ENCODE results near the gene SYT17.

Gene SYT17

GRCh38 chr16:19172098-19172780 is 4.2 kb downstream of the SYT17 start:
- no peak for DNase-seq (ENCODE audit: low read depth)
- no peak overlapping the region for H3K4me3 ChIP-seq (ENCODE audit: low read depth, low read length)
- TF ChIP-seq, protein P1, sequence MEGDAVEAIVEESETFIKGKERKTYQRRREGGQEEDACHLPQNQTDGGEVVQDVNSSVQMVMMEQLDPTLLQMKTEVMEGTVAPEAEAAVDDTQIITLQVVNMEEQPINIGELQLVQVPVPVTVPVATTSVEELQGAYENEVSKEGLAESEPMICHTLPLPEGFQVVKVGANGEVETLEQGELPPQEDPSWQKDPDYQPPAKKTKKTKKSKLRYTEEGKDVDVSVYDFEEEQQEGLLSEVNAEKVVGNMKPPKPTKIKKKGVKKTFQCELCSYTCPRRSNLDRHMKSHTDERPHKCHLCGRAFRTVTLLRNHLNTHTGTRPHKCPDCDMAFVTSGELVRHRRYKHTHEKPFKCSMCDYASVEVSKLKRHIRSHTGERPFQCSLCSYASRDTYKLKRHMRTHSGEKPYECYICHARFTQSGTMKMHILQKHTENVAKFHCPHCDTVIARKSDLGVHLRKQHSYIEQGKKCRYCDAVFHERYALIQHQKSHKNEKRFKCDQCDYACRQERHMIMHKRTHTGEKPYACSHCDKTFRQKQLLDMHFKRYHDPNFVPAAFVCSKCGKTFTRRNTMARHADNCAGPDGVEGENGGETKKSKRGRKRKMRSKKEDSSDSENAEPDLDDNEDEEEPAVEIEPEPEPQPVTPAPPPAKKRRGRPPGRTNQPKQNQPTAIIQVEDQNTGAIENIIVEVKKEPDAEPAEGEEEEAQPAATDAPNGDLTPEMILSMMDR (IDR thresholded peaks at IDR 0.05; ENCODE audit: insufficient read depth, low read depth, low read length, missing control alignments) = no peak

DNA sequence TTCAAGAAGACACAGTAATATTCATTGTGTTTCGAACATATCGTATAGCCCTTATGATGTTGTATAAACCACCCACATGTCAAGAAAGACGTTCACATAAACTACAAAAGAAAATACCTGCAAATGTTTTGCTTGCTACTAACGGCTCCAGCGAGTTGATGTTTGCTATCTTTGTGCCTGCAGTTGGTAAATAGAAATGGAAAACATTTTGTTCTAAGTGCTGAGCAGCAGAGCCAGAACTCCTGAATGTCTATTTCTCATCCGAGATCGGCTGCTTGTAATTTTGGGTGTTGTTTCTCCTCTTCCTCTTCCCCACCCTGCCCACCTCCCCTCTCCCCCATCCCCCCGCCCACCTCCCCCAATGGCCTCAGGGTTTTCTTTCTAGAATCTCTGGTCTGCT is 5.0 kb downstream of the SYT17 start:
- no peak overlapping the region for H3K4me3 ChIP-seq (ENCODE audit: low read depth, low read length)
- no peak for DNase-seq (ENCODE audit: low read depth)
- TF ChIP-seq, protein P1 (IDR thresholded peaks at IDR 0.05; ENCODE audit: insufficient read depth, low read depth, low read length, missing control alignments) = no peak

- TF ChIP-seq, protein P1 (IDR thresholded peaks at IDR 0.05; ENCODE audit: insufficient read depth, low read depth, low read length, missing control alignments) = no peak
- no peak overlapping the region for H3K4me3 ChIP-seq (ENCODE audit: low read depth, low read length)
- DNase-seq (ENCODE audit: low read depth) = no peak
Observed at GRCh38 chr16:19173649-19174383, 5.8 kb downstream of the SYT17 start.

DNA sequence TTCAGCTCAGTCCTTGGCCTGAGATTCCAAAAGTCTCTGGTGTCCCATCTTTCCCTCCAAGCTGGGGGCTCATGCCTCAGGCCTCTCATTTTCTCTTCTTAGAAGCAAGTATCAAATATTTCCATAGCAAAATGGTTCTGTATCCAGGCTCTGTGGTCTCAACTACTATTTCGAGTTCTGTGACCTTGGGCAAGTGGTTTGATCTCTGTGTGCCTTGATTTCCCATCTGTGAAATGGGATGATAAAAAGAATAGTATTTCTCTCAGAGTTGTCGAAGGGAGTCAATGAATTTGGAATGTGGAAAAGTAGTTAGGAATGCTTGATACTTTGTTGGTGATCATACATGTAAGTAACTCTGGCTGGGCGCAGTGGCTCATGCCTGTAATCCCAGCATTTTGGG is 6.4 kb downstream of the SYT17 start:
- H3K4me3 ChIP-seq (ENCODE audit: low read depth, low read length) = no peak overlapping the region
- TF ChIP-seq, protein P1 (IDR thresholded peaks at IDR 0.05; ENCODE audit: insufficient read depth, low read depth, low read length, missing control alignments) = no peak
- DNase-seq (ENCODE audit: low read depth) = no peak

DNA sequence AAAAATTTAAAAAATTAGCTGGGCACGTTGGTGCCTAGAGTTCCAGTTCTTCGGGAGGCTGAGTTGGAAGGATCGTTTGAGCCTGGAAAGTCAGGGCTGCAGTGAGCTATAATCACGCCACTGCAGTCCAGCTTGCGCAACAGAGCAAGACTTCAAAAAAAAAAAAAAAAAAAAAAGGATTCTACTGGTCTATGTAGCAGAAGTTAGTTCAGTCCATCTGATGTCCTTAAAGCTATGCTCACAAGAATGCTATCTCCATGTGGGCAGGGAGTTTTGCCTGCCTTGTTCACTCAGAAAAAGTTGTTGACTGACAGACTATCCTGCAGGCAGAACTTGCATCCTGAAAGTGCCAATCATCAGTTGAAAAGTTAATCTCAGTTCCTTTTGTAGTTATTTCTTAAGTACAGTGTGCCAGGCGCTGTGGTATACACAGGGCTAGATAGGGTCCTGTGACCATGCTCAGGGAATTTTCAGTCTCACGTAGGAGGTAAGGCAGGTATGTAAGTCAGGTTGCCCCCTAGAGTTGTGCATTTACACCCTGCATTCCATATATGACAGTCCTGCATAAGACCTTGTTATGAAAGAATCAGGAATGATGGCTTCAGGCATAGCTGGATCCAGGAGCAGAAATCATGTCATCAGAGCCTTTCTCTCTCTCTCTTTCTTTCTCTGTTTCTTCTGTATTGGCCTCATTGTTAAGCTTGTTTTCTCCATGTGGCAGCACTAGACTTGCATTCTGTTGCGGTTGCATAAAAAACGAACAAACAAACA is 7.6 kb downstream of the SYT17 start:
- H3K4me3 ChIP-seq (ENCODE audit: low read depth, low read length) = no peak overlapping the region
- DNase-seq (ENCODE audit: low read depth) = no peak
- TF ChIP-seq, protein P1 (IDR thresholded peaks at IDR 0.05; ENCODE audit: insufficient read depth, low read depth, low read length, missing control alignments) = no peak

DNA sequence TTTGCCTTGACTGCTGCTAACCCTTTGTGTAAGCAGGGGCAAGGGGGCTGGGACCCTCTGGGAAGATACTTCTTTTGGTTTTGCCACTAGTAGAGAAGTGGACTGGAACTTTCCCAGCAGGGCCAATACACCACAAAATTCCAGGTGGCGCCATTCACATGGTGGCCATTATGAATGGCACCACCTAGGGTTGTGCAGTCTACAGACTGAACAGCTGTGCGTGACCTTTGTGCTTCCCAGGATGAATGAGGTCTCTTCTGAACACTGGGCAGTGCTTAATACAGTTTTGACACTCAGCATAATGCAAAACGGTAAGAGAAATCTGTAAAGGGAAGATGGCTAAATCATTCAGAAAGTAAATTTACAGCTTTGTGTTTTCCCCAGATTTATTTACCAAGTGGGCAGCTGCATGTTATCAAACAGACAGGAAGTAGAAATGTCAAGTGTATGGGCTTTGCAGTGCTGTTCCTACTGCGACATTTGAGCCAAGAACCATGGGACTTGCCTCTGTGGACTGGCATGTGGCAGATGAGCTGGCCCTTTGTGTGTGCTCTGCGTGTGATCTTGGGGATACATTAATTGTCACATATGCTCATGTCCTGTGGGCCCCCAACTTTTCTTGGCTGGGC is 9.2 kb downstream of the SYT17 start:
- peak; percentile 18 for DNase-seq (ENCODE audit: low read depth)
- TF ChIP-seq, protein P1 (IDR thresholded peaks at IDR 0.05; ENCODE audit: insufficient read depth, low read depth, low read length, missing control alignments) = no peak
- H3K4me3 ChIP-seq (ENCODE audit: low read depth, low read length) = no peak overlapping the region
